Raji (cell line): ENCODE data around the gene PRR14.

Source experiments
- POLR2A ChIP-seq: IDR thresholded peaks from 2 replicates; pipeline ENCODE4 v1.6.1; 2011; ENCODE audit warnings: low read depth, low read length, control low read depth; ENCODE audit not compliant: insufficient read depth

Gene PRR14

DNA sequence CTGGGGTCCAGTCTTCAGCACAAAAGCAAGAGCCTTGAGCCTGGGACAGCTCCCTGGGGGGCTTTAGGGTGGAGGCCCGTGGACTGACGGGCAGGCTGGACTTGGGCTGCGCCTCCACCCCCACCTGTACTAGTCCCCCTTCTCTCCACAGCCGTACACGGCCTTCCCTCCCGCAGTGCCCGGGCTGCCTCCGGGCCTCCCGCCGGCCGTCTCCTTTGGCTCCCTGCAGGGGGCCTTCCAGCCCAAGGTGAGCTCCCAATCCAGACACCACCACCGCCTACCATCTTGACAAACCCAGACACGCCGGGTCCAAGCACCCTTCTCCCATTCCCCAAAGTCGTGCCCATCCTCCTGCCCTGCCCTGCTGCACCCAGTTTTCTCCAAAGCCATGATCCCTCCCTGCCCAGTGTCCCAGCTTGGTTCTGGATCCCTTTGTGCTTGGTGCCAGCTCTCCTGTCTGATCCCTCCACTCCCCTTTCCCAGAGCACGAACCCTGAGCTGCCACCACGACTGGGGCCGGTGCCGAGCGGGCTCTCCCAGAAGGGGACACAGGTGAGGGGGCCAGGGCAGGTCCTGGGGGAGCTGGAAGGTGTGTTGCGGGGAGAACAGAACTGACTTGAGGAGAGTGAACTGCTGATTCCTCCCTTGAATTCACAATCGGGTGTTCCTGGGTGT, 14.5 kb downstream of the PRR14 start:
- TF ChIP-seq POLR2A = no peak

DNA sequence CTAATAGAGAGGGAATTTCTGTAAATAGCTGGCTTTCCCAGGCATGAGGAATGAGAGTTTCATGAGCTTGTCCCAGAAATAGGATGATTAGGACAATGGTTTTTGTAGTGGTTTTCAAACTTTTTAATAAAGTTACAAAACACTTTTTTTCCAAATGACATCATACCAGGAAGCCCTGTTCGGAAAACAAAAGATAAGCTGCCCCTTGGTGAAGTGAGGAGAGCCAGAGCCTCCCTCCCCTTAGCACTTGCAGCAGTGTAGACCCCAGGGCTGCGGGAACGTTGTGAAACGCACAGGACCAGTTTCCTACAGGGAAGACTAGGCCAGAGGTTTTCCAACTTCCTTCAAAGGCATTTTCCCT, 15.1 kb downstream of the PRR14 start:
- TF ChIP-seq POLR2A = no peak

DNA sequence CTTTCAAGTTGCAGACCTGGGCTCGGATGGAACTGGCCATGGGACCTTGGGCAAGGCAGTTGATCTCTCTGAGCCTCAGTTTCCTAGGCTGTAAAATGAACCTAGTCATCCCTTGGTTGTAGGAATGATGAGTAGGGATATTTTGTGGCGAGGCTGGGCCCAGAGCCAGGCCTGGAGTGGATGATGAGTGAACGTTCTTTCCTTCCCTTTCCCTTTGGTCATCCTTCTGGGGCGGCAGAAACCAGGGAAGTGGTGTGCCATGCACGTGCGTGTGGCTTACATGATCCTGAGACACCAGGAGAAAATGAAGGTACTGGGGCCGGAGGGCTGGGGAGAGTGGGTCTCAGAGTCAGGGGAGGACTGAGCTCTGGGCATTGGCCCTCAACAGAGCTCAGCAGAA, 15.9 kb downstream of the PRR14 start:
- TF ChIP-seq POLR2A = no peak

DNA sequence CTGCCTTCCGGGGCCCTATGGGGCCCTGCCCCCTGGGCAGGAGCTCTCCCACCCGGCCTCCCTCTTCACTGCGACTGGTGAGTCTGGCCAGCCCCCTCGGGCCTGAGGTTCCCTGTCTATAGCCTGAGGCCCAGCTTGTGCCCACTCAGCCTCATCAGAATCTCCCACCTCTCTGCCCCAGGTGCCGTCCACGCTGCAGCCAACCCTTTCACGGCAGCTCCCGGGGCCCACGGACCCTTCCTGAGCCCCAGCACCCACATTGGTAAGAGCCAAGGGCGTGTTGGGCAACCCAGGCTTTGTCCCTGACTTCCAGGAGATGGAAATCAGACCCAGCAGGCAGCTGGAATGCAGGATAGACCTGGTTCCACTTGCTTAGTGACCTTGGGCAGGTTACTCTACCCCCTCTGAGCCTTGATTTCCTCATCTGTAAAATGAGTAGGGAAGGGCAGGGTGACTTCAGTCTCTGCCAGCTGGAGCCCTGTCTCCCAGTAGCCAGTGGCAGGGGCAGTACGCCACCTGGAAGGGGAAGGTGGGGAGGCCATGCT, 16.7 kb downstream of the PRR14 start:
- no peak for TF ChIP-seq POLR2A

DNA sequence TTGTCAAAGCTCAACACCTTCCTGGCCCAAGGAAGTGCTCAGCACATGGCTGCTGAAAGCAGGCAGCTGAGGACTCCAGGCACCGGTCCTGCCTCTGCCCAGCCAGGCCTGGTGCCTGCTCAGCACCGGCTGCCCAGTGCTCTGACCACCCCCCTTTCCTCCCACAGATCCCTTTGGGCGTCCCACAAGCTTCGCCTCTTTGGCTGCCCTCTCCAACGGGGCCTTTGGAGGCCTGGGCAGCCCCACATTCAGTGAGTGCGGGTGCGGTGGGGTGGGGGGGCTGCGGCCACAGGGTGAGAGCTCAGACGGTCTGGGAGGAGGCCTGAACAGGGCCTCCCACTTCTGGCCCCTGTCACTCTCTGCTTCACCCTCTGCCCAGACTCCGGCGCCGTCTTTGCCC, 17.6 kb downstream of the PRR14 start:
- TF ChIP-seq POLR2A = no peak

DNA sequence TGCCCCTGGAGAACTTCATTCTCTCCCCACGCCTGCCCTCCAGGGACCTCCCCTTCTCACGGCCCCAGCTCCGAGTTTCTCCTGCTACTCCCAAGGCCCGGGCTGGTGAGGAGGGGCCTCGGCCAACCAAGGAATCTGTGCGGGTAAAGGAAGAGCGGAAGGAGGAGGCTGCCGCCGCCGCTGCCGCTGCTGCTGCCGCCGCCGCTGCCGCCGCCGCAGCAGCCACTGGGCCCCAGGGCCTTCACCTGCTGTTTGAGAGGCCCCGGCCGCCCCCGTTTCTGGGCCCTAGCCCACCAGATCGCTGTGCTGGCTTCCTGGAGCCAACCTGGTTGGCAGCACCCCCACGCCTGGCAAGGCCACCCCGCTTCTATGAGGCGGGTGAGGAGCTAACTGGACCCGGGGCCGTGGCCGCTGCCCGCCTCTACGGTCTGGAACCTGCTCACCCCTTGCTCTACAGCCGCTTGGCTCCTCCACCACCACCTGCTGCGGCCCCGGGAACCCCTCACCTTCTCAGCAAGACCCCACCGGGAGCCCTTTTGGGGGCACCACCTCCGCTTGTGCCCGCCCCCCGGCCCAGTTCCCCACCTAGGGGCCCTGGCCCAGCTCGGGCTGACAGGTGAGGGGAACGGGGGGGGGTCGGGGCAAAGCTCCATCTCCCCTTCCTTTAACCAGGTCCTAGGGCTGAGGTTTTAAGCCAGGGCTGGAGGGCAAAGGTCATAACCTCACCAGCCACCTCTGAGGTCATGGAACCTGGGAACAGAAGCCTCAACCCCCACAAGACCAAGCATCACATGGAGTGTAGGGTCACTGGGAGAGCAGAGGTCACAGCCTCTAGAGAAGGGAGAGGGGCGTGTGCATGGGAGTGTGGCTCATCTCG, 18.5 kb downstream of the PRR14 start:
- TF ChIP-seq POLR2A = no peak

DNA sequence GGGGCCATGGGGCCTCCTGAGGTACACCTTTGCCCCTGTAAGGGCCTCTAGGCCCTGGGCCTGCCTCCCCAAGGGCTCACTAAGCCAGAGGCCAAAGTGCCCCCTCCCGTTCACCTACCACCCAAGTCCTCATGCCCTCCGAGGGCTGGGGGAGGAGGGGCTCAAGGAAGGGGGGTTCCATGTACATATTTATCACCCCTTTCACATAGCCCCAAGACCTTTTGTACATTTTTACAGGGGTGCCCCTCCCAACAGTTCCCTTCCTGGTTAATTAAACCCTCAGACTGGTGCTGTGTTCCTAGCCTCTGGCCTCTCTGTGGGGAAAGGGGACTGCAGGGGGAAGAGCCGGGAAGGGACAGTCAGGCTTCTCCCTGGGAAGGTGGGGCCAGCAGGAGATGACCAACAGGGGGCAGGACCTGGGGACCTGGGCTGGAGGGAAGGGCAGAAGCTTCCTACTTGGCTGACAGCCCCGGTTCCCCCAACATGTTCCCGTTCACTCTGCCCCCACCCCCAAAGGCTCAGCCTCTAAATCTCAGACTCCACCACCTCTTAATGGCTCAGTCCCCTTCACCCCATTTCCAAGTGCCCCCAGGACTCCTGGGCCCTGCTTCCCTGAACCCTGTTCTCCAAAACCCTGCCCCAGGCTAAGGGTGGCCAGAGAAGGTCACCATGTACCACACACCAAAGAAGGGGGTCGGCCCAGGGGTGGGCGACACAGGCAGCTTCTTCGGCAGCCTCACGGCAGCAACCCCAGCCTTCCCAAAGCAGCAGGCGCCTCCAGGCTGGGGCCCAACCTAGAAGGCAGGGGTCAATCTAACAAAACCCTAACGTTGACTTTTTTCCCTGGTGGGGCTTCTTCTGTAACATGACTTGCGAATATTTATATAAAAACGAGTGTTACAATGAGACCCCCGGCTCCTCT, 19.4 kb downstream of the PRR14 start:
- no peak for TF ChIP-seq POLR2A

DNA sequence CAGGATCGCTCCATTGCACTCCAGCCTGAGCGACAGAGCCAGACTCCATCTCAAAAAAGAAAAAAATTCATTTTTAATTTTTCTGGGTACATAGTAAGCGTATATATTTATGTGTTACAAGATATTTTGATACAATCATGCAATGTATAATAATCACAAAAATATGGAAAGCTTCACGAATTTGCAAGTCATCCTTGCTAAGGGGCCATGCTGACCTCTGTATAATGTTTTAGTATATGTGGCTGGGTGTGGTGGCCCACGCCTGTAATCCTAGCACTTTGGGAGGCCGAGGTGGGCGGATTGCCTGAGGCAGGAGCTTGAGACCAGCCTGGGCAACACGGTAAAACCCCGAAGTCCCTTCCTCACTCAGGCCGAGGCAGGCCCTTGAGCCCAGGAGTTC, 24.4 kb downstream of the PRR14 start:
- no peak for TF ChIP-seq POLR2A

DNA sequence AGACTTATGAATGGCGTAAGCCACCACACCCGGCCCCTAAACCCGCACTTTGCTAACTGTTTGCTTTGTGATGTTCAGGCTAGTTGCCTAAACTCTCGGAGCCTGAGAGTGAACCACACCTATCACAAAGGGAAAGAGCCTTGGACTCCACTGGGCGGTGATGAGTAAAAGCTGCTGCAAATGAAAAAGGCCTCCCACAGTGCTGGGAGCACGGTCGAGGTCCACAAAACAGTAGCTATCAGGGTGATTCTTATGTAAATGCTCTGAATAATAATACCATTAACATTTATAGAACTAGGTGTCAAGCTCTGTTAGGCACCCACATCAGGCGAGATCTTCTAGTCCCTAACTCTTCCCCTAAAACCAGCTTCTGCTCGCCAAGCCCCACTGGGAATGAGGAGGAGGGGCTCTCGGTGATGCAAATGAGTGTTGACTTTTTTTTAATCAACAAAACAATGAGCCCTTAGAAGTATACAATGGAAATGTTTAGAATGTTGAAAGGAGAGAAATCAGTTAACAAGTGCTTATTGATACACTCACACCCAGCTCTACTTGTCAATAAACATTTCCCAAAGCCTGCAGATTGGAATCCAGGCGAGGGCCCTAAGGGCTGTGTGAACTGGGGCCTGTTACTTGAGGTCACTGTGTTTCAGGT, 27.3 kb downstream of the PRR14 start:
- no peak for TF ChIP-seq POLR2A

DNA sequence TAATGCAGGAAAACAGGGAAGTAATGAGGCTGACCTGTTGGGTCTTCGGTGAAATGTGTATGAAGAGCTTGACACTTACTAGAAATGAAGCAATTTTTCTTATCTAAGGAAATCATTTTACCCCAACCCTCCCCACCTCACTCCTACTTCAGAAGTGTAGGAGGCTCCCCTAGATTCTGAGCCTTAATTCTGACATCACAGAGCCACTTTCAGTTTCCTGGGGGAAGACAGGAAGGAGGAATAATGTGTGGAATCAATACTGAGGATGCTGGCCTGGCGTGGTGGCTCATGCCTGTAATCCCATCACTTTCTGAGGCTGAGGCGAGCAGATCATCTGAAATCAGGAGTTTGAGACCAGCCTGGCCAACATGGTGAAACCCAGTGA, 27.8 kb downstream of the PRR14 start:
- no peak for TF ChIP-seq POLR2A

DNA sequence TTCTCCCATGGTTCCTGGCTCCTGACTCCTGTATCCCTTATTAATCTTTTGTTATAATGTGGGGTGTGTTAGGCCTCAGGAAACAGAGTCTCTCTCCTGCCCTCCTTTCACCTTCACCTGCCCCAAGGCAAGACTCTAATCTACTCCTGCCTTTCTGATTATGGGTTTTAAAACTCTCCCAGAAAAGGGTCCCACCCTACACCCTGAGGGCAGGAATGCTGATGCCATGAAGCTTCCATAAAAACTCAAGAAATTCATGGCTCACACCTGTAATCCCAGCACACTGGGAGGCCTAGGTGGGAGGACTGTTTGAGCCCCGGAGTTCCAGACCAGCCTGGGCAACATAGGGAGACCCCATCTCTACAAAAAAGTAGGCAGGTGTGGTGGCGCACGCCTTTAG, 29.6 kb downstream of the PRR14 start:
- TF ChIP-seq POLR2A = no peak

DNA sequence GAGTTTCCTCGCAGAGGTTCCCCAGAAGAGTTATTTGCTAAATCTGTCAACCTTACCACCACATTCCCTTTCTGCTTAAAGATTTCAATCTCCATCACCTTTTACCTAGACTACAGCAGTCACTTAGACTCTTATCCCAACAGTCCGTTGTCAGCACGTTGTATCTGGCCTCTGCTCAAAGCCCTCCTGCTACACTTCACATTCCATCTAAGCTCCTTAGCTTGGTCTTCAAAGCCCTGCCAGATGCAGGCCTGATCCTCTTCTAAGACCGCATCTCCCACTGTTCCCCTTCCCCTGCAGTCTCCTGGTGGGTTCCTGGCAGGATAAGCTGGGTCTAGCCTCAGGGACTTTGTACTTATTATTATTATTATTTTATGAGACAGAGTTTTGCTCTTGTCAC, 37.9 kb downstream of the PRR14 start:
- no peak for TF ChIP-seq POLR2A

DNA sequence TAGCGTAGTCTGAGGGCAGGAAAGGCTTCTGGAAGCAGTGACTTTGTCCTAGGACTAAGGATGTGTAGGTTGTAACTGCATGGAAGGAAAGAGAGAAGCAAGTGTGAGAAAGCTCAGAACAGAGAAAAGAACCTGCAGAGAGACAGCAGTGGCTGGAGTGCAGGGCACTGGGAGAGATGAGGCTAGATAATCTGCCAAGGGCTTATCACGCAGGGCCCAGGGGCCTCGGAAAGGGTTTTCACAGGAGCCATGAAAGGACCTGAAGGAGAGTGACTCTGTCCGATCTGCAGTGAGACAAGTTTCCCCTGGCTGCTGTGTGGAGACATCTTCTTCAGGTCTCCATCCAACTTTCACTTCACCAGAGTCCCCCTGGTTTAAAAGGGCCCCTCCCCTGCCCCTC, 41.1 kb downstream of the PRR14 start:
- TF ChIP-seq POLR2A = no peak

DNA sequence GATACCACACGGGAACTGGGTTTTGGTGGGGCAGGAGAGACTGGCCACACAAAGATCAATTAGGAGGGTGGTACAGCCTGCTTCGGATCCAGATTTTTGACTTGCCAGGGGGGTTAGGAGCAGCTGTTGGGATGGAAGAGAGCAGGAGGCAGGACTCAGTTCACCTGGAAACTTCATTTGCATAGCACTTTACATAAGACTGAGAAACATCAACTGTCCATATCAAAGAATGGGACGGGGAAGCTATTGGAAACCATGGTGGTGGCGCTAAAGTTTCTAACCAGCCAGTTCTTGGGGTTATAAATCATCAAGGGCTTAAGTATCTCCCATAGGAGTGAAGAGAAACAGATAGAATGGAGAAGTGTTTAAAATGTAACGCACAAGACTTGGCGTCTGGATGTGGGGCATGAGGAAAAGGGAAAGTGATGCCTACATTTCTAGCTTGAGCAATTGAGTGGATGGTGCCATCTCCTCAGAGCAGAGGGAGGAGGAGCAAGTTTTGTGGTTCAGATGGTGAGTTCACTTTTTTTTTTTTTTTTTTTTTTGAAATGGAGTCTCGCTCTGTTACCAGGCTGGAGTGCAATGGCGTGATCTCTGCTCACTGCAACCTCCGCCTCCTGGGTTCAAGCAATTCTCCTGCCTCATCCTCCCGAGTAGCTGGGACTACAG, 41.8 kb downstream of the PRR14 start:
- no peak for TF ChIP-seq POLR2A
